GM12878 (cell line): ENCODE data around the gene SLC7A5. TPM values are rescaled to one million over a fixed set of nuclear protein-coding genes. Genes with fewer than 3 reads are reported as not detected.
A peak's percentile ranks its signal among the peaks of the same experiment; 100 is the strongest.

ENCODE experiments used
- BCL3 ChIP-seq: IDR thresholded peaks from 2 replicates; pipeline ENCODE4 v1.6.1; 2011; ENCODE audit warnings: borderline replicate concordance, low read depth, mild to moderate bottlenecking, moderate library complexity, low read length; ENCODE audit not compliant: insufficient read depth, poor library complexity, severe bottlenecking
- CREB1 ChIP-seq: IDR thresholded peaks from 2 replicates; pipeline ENCODE4 v1.6.1; 2012; ENCODE audit warnings: low read depth, mild to moderate bottlenecking, inconsistent platforms
- FOXM1 ChIP-seq: IDR thresholded peaks from 2 replicates; pipeline ENCODE4 v1.6.1; 2012; ENCODE audit warnings: low read depth, mild to moderate bottlenecking, inconsistent platforms, low read length, moderate library complexity
- IKZF2 ChIP-seq, 2 experiments: fragments of 450-650 bp; IDR thresholded peaks; 2 replicates each; pipeline ENCODE4 v1.6.1; 2017; ENCODE audit warnings: mild to moderate bottlenecking in 2 of 2, moderate library complexity in 2 of 2
- KAT2A ChIP-seq: conservative IDR thresholded peaks from 2 replicates; pipeline ENCODE4 v1.6.1; 2011; ENCODE audit warnings: low read depth, low read length; ENCODE audit not compliant: control insufficient read depth
- MEF2A ChIP-seq: IDR thresholded peaks from 2 replicates; pipeline ENCODE4 v1.6.1; 2011; ENCODE audit warnings: low read depth, mild to moderate bottlenecking, low read length, moderate library complexity; ENCODE audit not compliant: insufficient read depth
- NR2C1 ChIP-seq: fragments of 450-650 bp; IDR thresholded peaks from 2 replicates; pipeline ENCODE4 v1.6.1; 2017; ENCODE audit warnings: antibody characterized with exemption, mild to moderate bottlenecking, moderate library complexity
- NR2C2 ChIP-seq: IDR thresholded peaks from 2 replicates; pipeline ENCODE4 v1.6.1; 2011; ENCODE audit warnings: borderline replicate concordance, low read depth; ENCODE audit not compliant: control insufficient read depth, insufficient read length
- NR2F1 ChIP-seq: fragments of 450-650 bp; conservative IDR thresholded peaks from 2 replicates; pipeline ENCODE4 v1.6.1; 2017; ENCODE audit warnings: mild to moderate bottlenecking
- PKNOX1 ChIP-seq: fragments of 450-650 bp; IDR thresholded peaks from 2 replicates; pipeline ENCODE4 v1.6.1; 2016; ENCODE audit warnings: mild to moderate bottlenecking
- POLR2AphosphoS2 ChIP-seq: IDR thresholded peaks from 2 replicates; pipeline ENCODE4 v1.6.1; 2011; ENCODE audit warnings: low read depth, mild to moderate bottlenecking, low read length, improper control_type of control experiment, moderate library complexity
- SMC3 ChIP-seq: IDR thresholded peaks from 2 replicates; pipeline ENCODE4 v1.6.1; 2011; ENCODE audit warnings: low read length, improper control_type of control experiment, borderline replicate concordance
- SP1 ChIP-seq: IDR thresholded peaks from one replicate; pipeline ENCODE4 v1.6.1; 2011; ENCODE audit warnings: low read depth, low read length
- SPI1 ChIP-seq: IDR thresholded peaks from 2 replicates; pipeline ENCODE4 v1.6.1; 2011; ENCODE audit warnings: low read depth, mild to moderate bottlenecking, low read length, moderate library complexity, borderline replicate concordance; ENCODE audit not compliant: insufficient read depth
- SREBF1 ChIP-seq: IDR thresholded peaks from 2 replicates; pipeline ENCODE4 v1.6.1; 2012; ENCODE audit warnings: mild to moderate bottlenecking, low read length
- SRF ChIP-seq, 2 experiments: IDR thresholded peaks; 2 replicates each; pipeline ENCODE4 v1.6.1; 2011; ENCODE audit warnings: low read depth in 2 of 2, low read length in 2 of 2, mild to moderate bottlenecking in 1 of 2, moderate library complexity in 1 of 2
- STAT1 ChIP-seq: fragments of 450-650 bp; conservative IDR thresholded peaks from 2 replicates; pipeline ENCODE4 v1.6.1; 2014; ENCODE audit warnings: antibody characterized with exemption, mild to moderate bottlenecking
- TBL1XR1 ChIP-seq: IDR thresholded peaks from 2 replicates; pipeline ENCODE4 v1.6.1; 2012; ENCODE audit warnings: low read depth, low read length, improper control_type of control experiment
- TCF3 ChIP-seq: IDR thresholded peaks from 2 replicates; pipeline ENCODE4 v1.6.1; 2012; ENCODE audit warnings: low read depth, mild to moderate bottlenecking, low read length, borderline replicate concordance; ENCODE audit not compliant: insufficient read depth
- WRNIP1 ChIP-seq: IDR thresholded peaks from 2 replicates; pipeline ENCODE4 v1.6.1; 2011; ENCODE audit warnings: low read depth, low read length, improper control_type of control experiment, borderline replicate concordance
- ZBTB4 ChIP-seq: fragments of 450-650 bp; formaldehyde crosslinking; IDR thresholded peaks from 2 replicates; pipeline ENCODE4 v1.4.0; 2022; ENCODE audit warnings: mild to moderate bottlenecking, moderate library complexity
- ZZZ3 ChIP-seq: IDR thresholded peaks from 2 replicates; pipeline ENCODE4 v1.6.1; 2011; ENCODE audit warnings: low read depth; ENCODE audit not compliant: control insufficient read depth, insufficient read length
- polyA plus RNA-seq, 11 experiments: library from polyadenylated mRNA; depleted of rRNA in 4 of 11; unstranded in 6 of 11; stranded (reverse) in 5 of 11; fragments of >200 nt; fragmentation: Nextera tagmentation in 4 of 11; fragmentation: Illumina TruSeq in 1 of 11; extraction: Ambion mirVana in 4 of 11; extraction: Trizol in 1 of 11; gene quantifications; 1 replicate in 1 of 11; 2 replicates in 10 of 11; pipeline versions ENCODE4 v1.2.1 to v1.2.3, GENCODE V29; 2011 to 2016; ENCODE audit warnings: inconsistent platforms in 2 of 11, missing spikeins in 2 of 11, low read depth in 1 of 11
- total RNA-seq, 4 experiments: library from RNA; depleted of rRNA in 3 of 4; stranded (reverse); fragments of >200 nt in 3 of 4; fragmentation: Illumina TruSeq in 1 of 4; extraction: Trizol in 1 of 4; gene quantifications; 2 replicates each; pipeline versions ENCODE4 v1.2.1 to v1.2.3, GENCODE V29; 2013 to 2021

SLC7A5 gene
- total and polyA plus RNA-seq, 10 of the 15 experiments (the other 5 are each of a cell fraction or from before 2014, with no cell fraction given) = 2.3 to 101 (median 35.8) TPM

- peak; percentile 60 for TF ChIP-seq BCL3
- TF ChIP-seq TCF3 = no peak
- peak; percentile 65; the same call in 1 of the 2 replicates for TF ChIP-seq FOXM1
- no peak for TF ChIP-seq ZZZ3
- no peak for TF ChIP-seq WRNIP1
- no peak for TF ChIP-seq POLR2AphosphoS2
- TF ChIP-seq NR2F1 = no peak
- TF ChIP-seq STAT1 = no peak
- TF ChIP-seq NR2C2 = no peak
- 0 out of 2 replicates have a peak, but pooled peaks have one; percentile 42 for TF ChIP-seq CREB1
- peak; percentile 82 for TF ChIP-seq SPI1
- TF ChIP-seq MEF2A = 0 out of 2 replicates have a peak, but pooled peaks have one; percentile 33
- TF ChIP-seq SREBF1 = no peak
- no peak for TF ChIP-seq NR2C1
- no peak for TF ChIP-seq SRF (IDR thresholded peaks at IDR 0.05; ENCODE audit: low read depth in 2 of 2, low read length in 2 of 2)
- TF ChIP-seq TBL1XR1 = no peak
- TF ChIP-seq IKZF2 (IDR thresholded peaks at IDR 0.05) = peak; percentile 94 to 96
- TF ChIP-seq KAT2A = no peak
- no peak for TF ChIP-seq SMC3
- TF ChIP-seq ZBTB4 (CRISPR knock-in tag) = no peak
- peak; percentile 51 for TF ChIP-seq SP1
- peak; percentile 40; the same call in 1 of the 2 replicates for TF ChIP-seq PKNOX1
These were observed 88.8 kb downstream of the SLC7A5 start (continued) for GRCh38 chr16:87780385-87780989.
